NT2/D1 (cell line): ENCODE data around the gene ARHGEF25.

Source experiments
- SUZ12 ChIP-seq: IDR thresholded peaks from 2 replicates; pipeline ENCODE4 v1.6.1; 2011; ENCODE audit not compliant: insufficient read length, insufficient read depth; ENCODE audit errors: extremely low read depth
- YY1 ChIP-seq: IDR thresholded peaks from 2 replicates; pipeline ENCODE4 v1.6.1; 2011; ENCODE audit not compliant: insufficient read length, insufficient read depth
- ZNF274 ChIP-seq: IDR thresholded peaks from 2 replicates; pipeline ENCODE4 v1.6.1; 2011; ENCODE audit warnings: mild to moderate bottlenecking, low read depth, low read length

- TF ChIP-seq YY1 = no peak
- no peak for TF ChIP-seq SUZ12
- no peak for TF ChIP-seq ZNF274
Observed at GRCh38 chr12:57571926-57572762, 39.1 kb upstream of the ARHGEF25 start.
